Astrocyte (in vitro differentiated cells and primary cell): ENCODE data around the gene ALKBH2.

ENCODE experiments used
- EZH2 ChIP-seq: IDR thresholded peaks from 2 replicates; pipeline ENCODE4 v1.6.1; 2012; ENCODE audit warnings: mild to moderate bottlenecking, low read length, inconsistent platforms; ENCODE audit not compliant: insufficient read depth
- TF ChIP-seq, protein P1 (sequence below): IDR thresholded peaks from 2 replicates; pipeline ENCODE4 v1.5.1; 2011; ENCODE audit warnings: low read depth, mild to moderate bottlenecking, inconsistent platforms, low read length, moderate library complexity; ENCODE audit not compliant: insufficient read depth

DNA sequence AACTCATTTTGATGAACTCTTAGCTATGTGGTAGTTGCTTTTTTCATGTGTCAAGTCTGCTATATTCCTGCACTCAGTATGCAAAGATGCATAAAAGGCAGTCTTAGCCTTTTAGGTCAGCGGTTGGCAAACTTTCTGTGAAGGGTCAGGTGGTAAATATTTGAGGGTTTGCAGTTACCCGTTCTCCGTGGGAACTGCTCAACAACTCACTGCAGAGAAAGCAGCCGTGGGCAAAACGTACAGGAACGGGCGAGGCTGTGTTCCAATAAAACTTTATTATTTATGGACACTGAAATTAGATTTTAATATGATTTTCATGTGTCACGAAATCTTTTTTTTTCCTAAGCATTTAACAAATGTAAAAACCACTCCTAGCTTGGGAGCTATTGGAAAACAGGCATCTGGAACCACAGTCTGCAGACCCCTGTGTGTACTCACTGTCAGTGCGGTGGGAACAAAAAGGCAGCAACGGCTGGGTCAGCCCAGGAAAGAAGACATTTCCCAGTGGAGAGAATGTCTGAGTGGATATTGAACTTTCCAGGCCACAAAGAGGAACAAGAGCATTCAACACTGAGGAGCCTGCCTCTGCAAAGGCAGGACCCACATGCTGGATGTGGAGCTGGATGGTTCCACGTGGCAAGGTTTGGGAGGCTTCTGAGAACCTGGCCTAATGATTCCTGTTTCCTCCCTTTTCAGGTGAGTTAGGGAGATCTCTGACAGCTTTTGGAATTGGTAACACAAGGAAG lies 19.6 kb upstream of the ALKBH2 start:
- TF ChIP-seq, protein P1, sequence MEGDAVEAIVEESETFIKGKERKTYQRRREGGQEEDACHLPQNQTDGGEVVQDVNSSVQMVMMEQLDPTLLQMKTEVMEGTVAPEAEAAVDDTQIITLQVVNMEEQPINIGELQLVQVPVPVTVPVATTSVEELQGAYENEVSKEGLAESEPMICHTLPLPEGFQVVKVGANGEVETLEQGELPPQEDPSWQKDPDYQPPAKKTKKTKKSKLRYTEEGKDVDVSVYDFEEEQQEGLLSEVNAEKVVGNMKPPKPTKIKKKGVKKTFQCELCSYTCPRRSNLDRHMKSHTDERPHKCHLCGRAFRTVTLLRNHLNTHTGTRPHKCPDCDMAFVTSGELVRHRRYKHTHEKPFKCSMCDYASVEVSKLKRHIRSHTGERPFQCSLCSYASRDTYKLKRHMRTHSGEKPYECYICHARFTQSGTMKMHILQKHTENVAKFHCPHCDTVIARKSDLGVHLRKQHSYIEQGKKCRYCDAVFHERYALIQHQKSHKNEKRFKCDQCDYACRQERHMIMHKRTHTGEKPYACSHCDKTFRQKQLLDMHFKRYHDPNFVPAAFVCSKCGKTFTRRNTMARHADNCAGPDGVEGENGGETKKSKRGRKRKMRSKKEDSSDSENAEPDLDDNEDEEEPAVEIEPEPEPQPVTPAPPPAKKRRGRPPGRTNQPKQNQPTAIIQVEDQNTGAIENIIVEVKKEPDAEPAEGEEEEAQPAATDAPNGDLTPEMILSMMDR = no peak
- no peak for TF ChIP-seq EZH2
